HEK293 (cell line): Measurements from ENCODE around the gene ENTREP3.

Experiments
- BCL11A ChIP-seq: fragments of 450-650 bp; formaldehyde crosslinking; IDR thresholded peaks from 2 replicates; pipeline ENCODE4 v1.5.1; 2016; ENCODE audit warnings: low read depth, missing biosample characterization, missing genetic modification characterization
- HOXC10 ChIP-seq: sonication (generic); formaldehyde crosslinking; IDR thresholded peaks from 2 replicates; pipeline ENCODE4 v1.8.1; 2023; ENCODE audit warnings: mild to moderate bottlenecking, missing genetic modification reagents
- HOXD13 ChIP-seq: sonication (generic); formaldehyde crosslinking; IDR thresholded peaks from 2 replicates; pipeline ENCODE4 v1.8.0; 2022; ENCODE audit warnings: missing genetic modification reagents, borderline replicate concordance
- KLF17 ChIP-seq: fragments of 450-650 bp; formaldehyde crosslinking; IDR thresholded peaks from 2 replicates; pipeline ENCODE4 v1.5.1; 2016; ENCODE audit warnings: missing biosample characterization, missing genetic modification characterization
- KLF9 ChIP-seq: fragments of 450-650 bp; formaldehyde crosslinking; IDR thresholded peaks from 2 replicates; pipeline ENCODE4 v1.5.1; 2016; ENCODE audit warnings: missing biosample characterization, missing genetic modification characterization, low read depth
- OSR2 ChIP-seq: fragments of 450-650 bp; formaldehyde crosslinking; IDR thresholded peaks from 2 replicates; pipeline ENCODE4 v1.5.1; 2016; ENCODE audit warnings: missing biosample characterization, missing genetic modification characterization
- OVOL3 ChIP-seq: fragments of 450-650 bp; formaldehyde crosslinking; IDR thresholded peaks from 2 replicates; pipeline ENCODE4 v1.5.1; 2016; ENCODE audit warnings: missing biosample characterization, missing genetic modification characterization
- SALL2 ChIP-seq: fragments of 450-650 bp; formaldehyde crosslinking; IDR thresholded peaks from 2 replicates; pipeline ENCODE4 v1.5.0; 2017; ENCODE audit warnings: missing biosample characterization, mild to moderate bottlenecking, missing genetic modification characterization, borderline replicate concordance
- YY1 ChIP-seq: fragments of 450-650 bp; formaldehyde crosslinking; IDR thresholded peaks from 2 replicates; pipeline ENCODE4 v1.5.1; 2018; ENCODE audit warnings: missing biosample characterization, missing genetic modification characterization
- ZIC2 ChIP-seq: fragments of 450-650 bp; formaldehyde crosslinking; IDR thresholded peaks from 2 replicates; pipeline ENCODE4 v1.5.1; 2016; ENCODE audit warnings: missing biosample characterization, missing genetic modification characterization
- ZNF10 ChIP-seq: fragments of 450-650 bp; formaldehyde crosslinking; IDR thresholded peaks from 2 replicates; pipeline ENCODE4 v1.5.1; 2017; ENCODE audit warnings: missing biosample characterization, missing genetic modification characterization
- ZNF146 ChIP-seq: fragments of 450-650 bp; formaldehyde crosslinking; IDR thresholded peaks from 2 replicates; pipeline ENCODE4 v1.5.1; 2016; ENCODE audit warnings: missing biosample characterization, missing genetic modification characterization
- ZNF148 ChIP-seq: fragments of 450-650 bp; formaldehyde crosslinking; IDR thresholded peaks from 2 replicates; pipeline ENCODE4 v1.5.0; 2017; ENCODE audit warnings: missing biosample characterization, missing genetic modification characterization, borderline replicate concordance
- ZNF18 ChIP-seq: fragments of 450-650 bp; formaldehyde crosslinking; IDR thresholded peaks from 2 replicates; pipeline ENCODE4 v1.5.1; 2016; ENCODE audit warnings: missing biosample characterization, missing genetic modification characterization
- ZNF23 ChIP-seq: fragments of 450-650 bp; formaldehyde crosslinking; IDR thresholded peaks from 2 replicates; pipeline ENCODE4 v1.5.1; 2016; ENCODE audit warnings: missing biosample characterization, missing genetic modification characterization, borderline replicate concordance
- ZNF26 ChIP-seq: fragments of 450-650 bp; formaldehyde crosslinking; IDR thresholded peaks from 2 replicates; pipeline ENCODE4 v1.5.1; 2016; ENCODE audit warnings: missing biosample characterization, missing genetic modification characterization
- ZNF266 ChIP-seq: fragments of 450-650 bp; formaldehyde crosslinking; IDR thresholded peaks from 2 replicates; pipeline ENCODE4 v1.5.1; 2016; ENCODE audit warnings: missing biosample characterization, missing genetic modification characterization, low read depth
- ZNF280C ChIP-seq: fragments of 450-650 bp; formaldehyde crosslinking; IDR thresholded peaks from 2 replicates; pipeline ENCODE4 v1.5.1; 2016; ENCODE audit warnings: missing biosample characterization, missing genetic modification characterization
- ZNF416 ChIP-seq: fragments of 450-650 bp; formaldehyde crosslinking; IDR thresholded peaks from 2 replicates; pipeline ENCODE4 v1.5.1; 2016; ENCODE audit warnings: missing biosample characterization, missing genetic modification characterization
- ZNF501 ChIP-seq: fragments of 450-650 bp; formaldehyde crosslinking; IDR thresholded peaks from 2 replicates; pipeline ENCODE4 v1.5.1; 2016; ENCODE audit warnings: missing biosample characterization, missing genetic modification characterization
- ZNF555 ChIP-seq: fragments of 450-650 bp; formaldehyde crosslinking; conservative IDR thresholded peaks from 2 replicates; pipeline ENCODE4 v1.5.1; 2017; ENCODE audit warnings: missing biosample characterization, mild to moderate bottlenecking, missing genetic modification characterization, inconsistent platforms
- ZNF596 ChIP-seq: fragments of 450-650 bp; IDR thresholded peaks from 2 replicates; pipeline ENCODE4 v1.5.0; 2018; ENCODE audit warnings: missing biosample characterization, mild to moderate bottlenecking, missing genetic modification characterization, moderate library complexity
- ZNF600 ChIP-seq: fragments of 450-650 bp; formaldehyde crosslinking; IDR thresholded peaks from 2 replicates; pipeline ENCODE4 v1.5.1; 2016; ENCODE audit warnings: missing biosample characterization, missing genetic modification characterization
- ZNF610 ChIP-seq: fragments of 450-650 bp; formaldehyde crosslinking; IDR thresholded peaks from 2 replicates; pipeline ENCODE4 v1.5.1; 2016; ENCODE audit warnings: missing biosample characterization, missing genetic modification characterization, borderline replicate concordance
- ZNF629 ChIP-seq: fragments of 450-650 bp; formaldehyde crosslinking; IDR thresholded peaks from 2 replicates; pipeline ENCODE4 v1.5.1; 2017; ENCODE audit warnings: missing biosample characterization, missing genetic modification characterization
- ZNF645 ChIP-seq: fragments of 450-650 bp; formaldehyde crosslinking; IDR thresholded peaks from 2 replicates; pipeline ENCODE4; 2016; ENCODE audit warnings: missing biosample characterization, missing genetic modification characterization
- ZNF704 ChIP-seq: fragments of 450-650 bp; formaldehyde crosslinking; IDR thresholded peaks from 2 replicates; pipeline ENCODE4 v1.5.1; 2016; ENCODE audit warnings: missing biosample characterization, missing genetic modification characterization
- ZNF747 ChIP-seq: fragments of 450-650 bp; formaldehyde crosslinking; IDR thresholded peaks from 2 replicates; pipeline ENCODE4 v1.5.1; 2016; ENCODE audit warnings: missing biosample characterization, missing genetic modification characterization

Gene ENTREP3

GRCh38 chr1:155277070-155277901 is 22.0 kb upstream of the ENTREP3 start, which contains the start of gene HCN3 (continued):
- no peak for TF ChIP-seq ZNF18 (tag by site-specific recombination)
- TF ChIP-seq ZNF26 (tag by site-specific recombination), result no peak
- no peak for TF ChIP-seq ZNF704 (tag by site-specific recombination)
- no peak for TF ChIP-seq SALL2 (tag by site-specific recombination)
- no peak for TF ChIP-seq ZNF416 (tag by site-specific recombination)
- TF ChIP-seq ZNF600, result peak; percentile 67
- TF ChIP-seq ZNF596 (tag by site-specific recombination), result no peak
- TF ChIP-seq ZNF610 (tag by site-specific recombination), result no peak
- no peak for TF ChIP-seq ZNF10
- no peak for TF ChIP-seq ZNF146 (tag by site-specific recombination)
- TF ChIP-seq ZNF266, result no peak
- TF ChIP-seq OVOL3 (tag by site-specific recombination), result no peak; the same call in 1 of the 2 replicates
- TF ChIP-seq KLF9 (tag by site-specific recombination), result peak; percentile 83
- no peak for TF ChIP-seq ZNF280C (tag by site-specific recombination)
- no peak for TF ChIP-seq ZNF148 (tag by site-specific recombination)
- TF ChIP-seq HOXD13 (CRISPR knock-in tag), result no peak
- no peak for TF ChIP-seq OSR2 (tag by site-specific recombination)
- peak; percentile 69; the same call in 1 of the 2 replicates for TF ChIP-seq KLF17 (tag by site-specific recombination)
- no peak for TF ChIP-seq ZNF555 (tag by site-specific recombination)
- no peak for TF ChIP-seq ZNF23 (tag by site-specific recombination)
- TF ChIP-seq ZIC2, result peak; percentile 25; the same call in 1 of the 2 replicates
- TF ChIP-seq ZNF747 (tag by site-specific recombination), result no peak
- no peak for TF ChIP-seq HOXC10 (CRISPR knock-in tag)
- no peak for TF ChIP-seq BCL11A (tag by site-specific recombination)
- TF ChIP-seq ZNF501, result no peak; the same call in 1 of the 2 replicates
- peak; percentile 14; the same call in 1 of the 2 replicates for TF ChIP-seq YY1 (tag by site-specific recombination)
- no peak; the same call in 1 of the 2 replicates for TF ChIP-seq ZNF629
- no peak for TF ChIP-seq ZNF645
